H1 (cell line): ENCODE data around the gene RPP25L. TPM values are rescaled to one million over a fixed set of nuclear protein-coding genes. Genes with fewer than 3 reads are reported as not detected.

Source experiments
- CTCF ChIA-PET: fragments of 300-600 bp; sonication (Branson Sonifier 250); formaldehyde crosslinking; loops from one replicate; lab custom pipeline; 2021; ENCODE audit not compliant: partially characterized antibody; lab: Charles Lee
- POLR2A ChIA-PET: fragments of 300-600 bp; sonication (Branson Sonifier 250); formaldehyde crosslinking; loops from one replicate; lab custom pipeline; 2021; ENCODE audit warnings: inconsistent platforms; ENCODE audit not compliant: partially characterized antibody; lab: Charles Lee
- DNase-seq, 2 experiments: peaks; one replicate each; pipeline versions ENCODE4 v3.0.0 to v3.0.0-alpha.2; 2010 to 2022; ENCODE audit warnings: low spot score in 2 of 2, low read depth in 1 of 2, mixed read lengths in 1 of 2
- FAIRE-seq: peaks from 2 replicates; lab custom pipeline; 2011; peaks lifted over from hg19 to GRCh38; lab: Jason Lieb, UNC
- H2AFZ ChIP-seq: 2 replicates; pipeline ENCODE4 v1.8.1; 2012; ENCODE audit warnings: low read length, inconsistent platforms
- H2AK5ac ChIP-seq: 2 replicates; pipeline ENCODE4 v1.6.1; 2013; ENCODE audit warnings: low read depth, low read length
- H2BK120ac ChIP-seq: replicated peaks from 2 replicates; pipeline ENCODE3; 2013; ENCODE audit warnings: low read depth, low read length, inconsistent platforms
- H2BK12ac ChIP-seq: 2 replicates; pipeline ENCODE4 v1.6.1; 2013; ENCODE audit warnings: low read depth, low read length
- H2BK15ac ChIP-seq: 2 replicates; pipeline ENCODE4 v1.6.1; 2013; ENCODE audit warnings: low read length
- H2BK20ac ChIP-seq: 2 replicates; pipeline ENCODE4 v1.6.1; 2013; ENCODE audit warnings: low read length
- H2BK5ac ChIP-seq: 2 replicates; pipeline ENCODE4 v1.6.1; 2013; ENCODE audit warnings: low read depth, low read length
- H3K14ac ChIP-seq: 2 replicates; pipeline ENCODE4 v1.6.1; 2013; ENCODE audit warnings: inconsistent platforms; ENCODE audit not compliant: insufficient read length
- H3K18ac ChIP-seq: 2 replicates; pipeline ENCODE4 v1.6.1; 2013; ENCODE audit warnings: low read length; ENCODE audit errors: extremely low read depth
- H3K23ac ChIP-seq: 2 replicates; pipeline ENCODE4 v1.6.1; 2013; ENCODE audit warnings: inconsistent platforms; ENCODE audit not compliant: insufficient read length
- H3K23me2 ChIP-seq: 2 replicates; pipeline ENCODE4 v1.6.1; 2013; ENCODE audit warnings: low read depth, low read length
- H3K27ac ChIP-seq: 2 replicates; pipeline ENCODE4 v1.6.1; 2011; ENCODE audit warnings: low read depth, low read length, inconsistent platforms
- H3K27me3 ChIP-seq, 4 experiments: replicated peaks in 1 of 4; 1 replicate in 1 of 4; 2 replicates in 3 of 4; pipeline versions ENCODE4 v1.6.1 to v1.8.1; 2011 to 2013; ENCODE audit warnings: low read length in 3 of 4, mild to moderate bottlenecking in 3 of 4, inconsistent platforms in 2 of 4, mixed read lengths in 2 of 4, moderate library complexity in 1 of 4; ENCODE audit not compliant: control insufficient read depth in 3 of 4, insufficient read depth in 3 of 4; ENCODE audit errors: extremely low read depth in 1 of 4
- H3K36me3 ChIP-seq, 4 experiments: 2 replicates each; pipeline versions ENCODE4 v1.6.1 to v1.8.1; 2011 to 2013; ENCODE audit warnings: mild to moderate bottlenecking in 4 of 4, low read length in 3 of 4, moderate library complexity in 2 of 4, control low read depth in 1 of 4, inconsistent platforms in 1 of 4; ENCODE audit not compliant: insufficient read depth in 4 of 4, control insufficient read depth in 2 of 4
- H3K4ac ChIP-seq: replicated peaks from 2 replicates; pipeline ENCODE3; 2013; ENCODE audit warnings: low read length, low read depth, mixed read lengths, inconsistent platforms; ENCODE audit not compliant: insufficient read length
- H3K4me1 ChIP-seq, 4 experiments: replicated peaks in 1 of 4; 1 replicate in 1 of 4; 2 replicates in 3 of 4; pipeline versions ENCODE4 v1.6.1 to v1.8.1; 2011 to 2013; ENCODE audit warnings: low read length in 3 of 4, inconsistent platforms in 2 of 4, mixed read lengths in 1 of 4; ENCODE audit not compliant: insufficient read depth in 4 of 4, control insufficient read depth in 3 of 4
- H3K4me2 ChIP-seq, 2 experiments: 2 replicates each; pipeline versions ENCODE4 v1.6.1 to v1.8.1; 2011 to 2013; ENCODE audit warnings: low read depth in 2 of 2, low read length in 2 of 2, control low read depth in 1 of 2, inconsistent platforms in 1 of 2, mild to moderate bottlenecking in 1 of 2; ENCODE audit not compliant: insufficient read depth in 1 of 2
- H3K4me3 ChIP-seq, 4 experiments: fragments of 200-600, 300-600 bp in 1 of 4; sonication (generic), shearing (Covaris generic), sonication (Bioruptor Twin) in 1 of 4; 2 replicates each; pipeline versions ENCODE4 v1.5.1 to v1.8.1; 2011 to 2016; ENCODE audit warnings: low read length in 4 of 4, low read depth in 3 of 4, control low read depth in 2 of 4, inconsistent platforms in 2 of 4, mild to moderate bottlenecking in 2 of 4, mixed read lengths in 1 of 4, moderate library complexity in 1 of 4; ENCODE audit not compliant: insufficient read depth in 2 of 4; ENCODE audit errors: extremely low read depth in 1 of 4
- H3K56ac ChIP-seq: replicated peaks from 2 replicates; pipeline ENCODE3; 2013; ENCODE audit warnings: low read depth, mild to moderate bottlenecking, mixed read lengths, low read length, inconsistent platforms; ENCODE audit not compliant: insufficient read length
- H3K79me1 ChIP-seq: 2 replicates; pipeline ENCODE4 v1.6.1; 2013; ENCODE audit warnings: low read depth, low read length, control low read depth
- H3K79me2 ChIP-seq, 2 experiments: 2 replicates each; pipeline versions ENCODE4 v1.6.1 to v1.8.1; 2012 to 2013; ENCODE audit warnings: low read length in 2 of 2, mild to moderate bottlenecking in 2 of 2, inconsistent platforms in 1 of 2; ENCODE audit not compliant: insufficient read depth in 2 of 2, control insufficient read depth in 1 of 2
- H3K9ac ChIP-seq, 4 experiments: replicated peaks in 1 of 4; 1 replicate in 1 of 4; 2 replicates in 3 of 4; pipeline versions ENCODE4 v1.6.1 to v1.8.1; 2011 to 2013; ENCODE audit warnings: low read depth in 3 of 4, low read length in 3 of 4, control low read depth in 2 of 4, mild to moderate bottlenecking in 2 of 4, moderate library complexity in 2 of 4, inconsistent platforms in 1 of 4; ENCODE audit errors: extremely low read depth in 1 of 4
- H3K9me3 ChIP-seq, 2 experiments: 2 replicates each; pipeline versions ENCODE4 v1.6.1 to v1.8.1; 2012 to 2013; ENCODE audit warnings: mild to moderate bottlenecking in 2 of 2, moderate library complexity in 2 of 2, control low read depth in 1 of 2, inconsistent platforms in 1 of 2, low read depth in 1 of 2, low read length in 1 of 2, mixed read lengths in 1 of 2; ENCODE audit not compliant: insufficient read depth in 2 of 2
- H4K20me1 ChIP-seq, 2 experiments: replicated peaks in 1 of 2; 2 replicates each; pipeline versions ENCODE3 to v1.8.1; 2011 to 2013; ENCODE audit warnings: inconsistent platforms in 2 of 2, low read length in 2 of 2, mild to moderate bottlenecking in 1 of 2; ENCODE audit not compliant: insufficient read depth in 2 of 2, control insufficient read depth in 1 of 2
- H4K5ac ChIP-seq: 2 replicates; pipeline ENCODE4 v1.6.1; 2013; ENCODE audit warnings: low read length, low read depth, mixed read lengths, inconsistent platforms; ENCODE audit not compliant: insufficient read length
- H4K8ac ChIP-seq: 2 replicates; pipeline ENCODE4 v1.8.0; 2013; ENCODE audit warnings: mild to moderate bottlenecking, moderate library complexity, low read length, inconsistent platforms; ENCODE audit not compliant: insufficient read depth; ENCODE audit errors: extremely low read depth
- H4K91ac ChIP-seq: replicated peaks from 2 replicates; pipeline ENCODE3; 2013; ENCODE audit warnings: low read length, mixed read lengths, inconsistent platforms; ENCODE audit not compliant: insufficient read length
- ATF2 ChIP-seq: IDR thresholded peaks from 2 replicates; pipeline ENCODE4 v1.6.1; 2012; ENCODE audit warnings: low read length, inconsistent platforms
- BACH1 ChIP-seq: IDR thresholded peaks from 2 replicates; pipeline ENCODE4 v1.6.1; 2012; ENCODE audit warnings: low read length, improper control_type of control experiment
- CBX5 ChIP-seq: fragments of 300-800, 300-1000 bp; sonication (generic); IDR thresholded peaks from 2 replicates; pipeline ENCODE4 v1.7.1; 2016; ENCODE audit warnings: antibody characterized with exemption, low read length, low read depth
- CHD1 ChIP-seq: IDR thresholded peaks from 2 replicates; pipeline ENCODE4 v1.6.1; 2012; ENCODE audit warnings: low read depth, low read length, improper control_type of control experiment
- EP300 ChIP-seq, 2 experiments: IDR thresholded peaks; 1 replicate in 1 of 2; 2 replicates in 1 of 2; pipeline ENCODE4 v1.6.1; 2011 to 2012; ENCODE audit warnings: low read depth in 2 of 2, low read length in 2 of 2, mild to moderate bottlenecking in 2 of 2, borderline replicate concordance in 1 of 2, inconsistent platforms in 1 of 2, moderate library complexity in 1 of 2
- GTF2F1 ChIP-seq: IDR thresholded peaks from 2 replicates; pipeline ENCODE4 v1.6.1; 2012; ENCODE audit warnings: low read depth, low read length, improper control_type of control experiment, borderline replicate concordance
- HDAC2 ChIP-seq, 2 experiments: fragments of 300-600 bp in 1 of 2; sonication (generic) in 1 of 2; IDR thresholded peaks; 2 replicates each; pipeline ENCODE4 v1.6.1; 2011 to 2012; ENCODE audit warnings: low read depth in 2 of 2, low read length in 2 of 2, mild to moderate bottlenecking in 2 of 2, moderate library complexity in 2 of 2, borderline replicate concordance in 1 of 2, inconsistent platforms in 1 of 2
- JUN ChIP-seq: IDR thresholded peaks from 2 replicates; pipeline ENCODE4 v1.6.1; 2011; ENCODE audit warnings: low read depth, mild to moderate bottlenecking, improper control_type of control experiment, low read length
- NRF1 ChIP-seq: IDR thresholded peaks from 2 replicates; pipeline ENCODE4 v1.6.1; 2011; ENCODE audit warnings: mild to moderate bottlenecking, low read depth, low read length, improper control_type of control experiment
- RAD21 ChIP-seq, 2 experiments: IDR thresholded peaks in 1 of 2; conservative IDR thresholded peaks in 1 of 2; 2 replicates each; pipeline ENCODE4 v1.6.1; 2011; ENCODE audit warnings: low read depth in 2 of 2, low read length in 2 of 2, improper control_type of control experiment in 1 of 2, inconsistent platforms in 1 of 2, mild to moderate bottlenecking in 1 of 2, moderate library complexity in 1 of 2
- SIX5 ChIP-seq: IDR thresholded peaks from 2 replicates; pipeline ENCODE4 v1.6.1; 2011; ENCODE audit warnings: mild to moderate bottlenecking, low read depth, low read length
- WGBS, 2 experiments: shearing (Covaris generic) in 1 of 2; methylation state at CpG; one replicate each; pipeline versions ENCODE4 v1.1.6 to v1.1.7; 2013 to 2015; ENCODE audit warnings: low lambda C conversion rate in 2 of 2, mixed read lengths in 2 of 2, inconsistent platforms in 1 of 2, low coverage in 1 of 2, missing lambda C conversion rate in 1 of 2; ENCODE audit not compliant: insufficient replicate concordance in 2 of 2, insufficient coverage in 1 of 2, insufficient read length in 1 of 2; ENCODE audit errors: extremely low coverage in 1 of 2, missing lambda C conversion rate in 1 of 2; 5-methylcytosine and 5-hydroxymethylcytosine counted together
- polyA plus RNA-seq, 7 experiments: library from polyadenylated mRNA; depleted of rRNA in 3 of 7; stranded (reverse) in 5 of 7; unstranded in 2 of 7; fragments of >200 nt in 5 of 7; fragments of 200-250 nt in 2 of 7; gene quantifications; 1 replicate in 5 of 7; 2 replicates in 1 of 7; 4 replicates in 1 of 7; pipeline versions ENCODE4 v1.2.1 to v1.2.3, GENCODE V29; 2011 to 2013; ENCODE audit warnings: missing spikeins in 2 of 7, mixed read lengths in 2 of 7
- total RNA-seq: library from RNA; stranded (reverse); fragmentation: NEBNext Ultra II Directional; extraction: Animal tissue kit (Norgen Biotek cat#: 25700); gene quantifications from 2 replicates; pipeline ENCODE4 v1.2.1, GENCODE V29; 2021

The RPP25L gene
- total and polyA plus RNA-seq, 2 of the 8 experiments (the other 6 are each of a cell fraction or from before 2014, with no cell fraction given): 21.6 to 75.0 TPM

- no peak overlapping the region for H3K27ac ChIP-seq
- peaks cover under 1 to 8% (median 4%) of the 10 kb centered on the region in 4 experiments; a peak in 6 of 7 replicates for H3K4me1 ChIP-seq
- no peak overlapping the region for H2BK15ac ChIP-seq
- H3K18ac ChIP-seq: no peak overlapping the region
- no peak overlapping the region for H2BK12ac ChIP-seq
- no peak overlapping the region for H3K4me2 ChIP-seq
- no peak overlapping the region for H2AFZ ChIP-seq
- H4K8ac ChIP-seq: no peak overlapping the region
- DNase-seq (no peak), FAIRE-seq (no peak)
- H3K9ac ChIP-seq: no peak overlapping the region
- no peaks in the 10 kb centered on the region for H3K9me3 ChIP-seq
- H3K23ac ChIP-seq: no peak overlapping the region
- no peak overlapping the region for H3K4ac ChIP-seq
- H2BK120ac ChIP-seq: no peak overlapping the region
- POLR2A ChIA-PET: interaction anchor here (7.7 to 12.8 kb wide), 2 partner anchors 9 to 24 kb away, joined by 92 to 127 read pairs; partner anchors contain the start of genes ARID3C, GALT, IL11RA and SIGMAR1
- H4K5ac ChIP-seq: no peak overlapping the region
- H3K36me3 ChIP-seq: no peaks in the 10 kb centered on the region
- H2BK5ac ChIP-seq: no peak overlapping the region
- H3K79me1 ChIP-seq: no peaks in the 10 kb centered on the region
- H3K23me2 ChIP-seq: no peaks in the 10 kb centered on the region
- no peaks in the 10 kb centered on the region for H3K79me2 ChIP-seq
- no peaks in the 10 kb centered on the region; a peak in 1 of 7 replicates for H3K27me3 ChIP-seq
- H4K91ac ChIP-seq: no peak overlapping the region
- no peak overlapping the region for H2AK5ac ChIP-seq
- WGBS, 2 experiments: 89% methylated on average over 14 of the region's 14 CpGs; no CpG with 5 or more reads in 1 of the 2 experiments
- no peak overlapping the region for H3K14ac ChIP-seq
- no peak overlapping the region for H3K56ac ChIP-seq
- no peak overlapping the region for H3K4me3 ChIP-seq
- H2BK20ac ChIP-seq: no peak overlapping the region
- H4K20me1 ChIP-seq: no peaks in the 10 kb centered on the region
- CTCF ChIA-PET: interaction anchor here (1.0 to 15.2 kb wide), 3 partner anchors 17 to 57 kb away, joined by 3 to 277 read pairs (median 3); partner anchors contain the start of genes GALT and SIGMAR1
- TF ChIP-seq HDAC2 (IDR thresholded peaks at IDR 0.05; ENCODE audit: borderline replicate concordance in 1 of 2, low read depth in 2 of 2, low read length in 2 of 2) (no peak), GTF2F1 (no peak), BACH1 (no peak), EP300 (IDR thresholded peaks at IDR 0.05; ENCODE audit: borderline replicate concordance in 1 of 2, low read depth in 2 of 2, low read length in 2 of 2) (no peak), NRF1 (no peak), SIX5 (no peak), CBX5 (no peak), RAD21 (IDR thresholded peaks at IDR 0.05 in 1 of 2, conservative IDR thresholded peaks at IDR 0.05 in 1 of 2; ENCODE audit: low read depth in 2 of 2, low read length in 2 of 2) (no peak), ATF2 (no peak), JUN (no peak), CHD1 (no peak)
Measured at GRCh38 chr9:34658461-34658860, 46.6 kb upstream of the RPP25L start.
